Posterior vena cava (tissue), 2 donors: ENCODE data around the gene SQSTM1. TPM values are rescaled to one million over a fixed set of nuclear protein-coding genes. Genes with fewer than 3 reads are reported as not detected.
A peak's percentile ranks its signal among the peaks of the same experiment; 100 is the strongest.

Experiments
- DNase-seq: peaks from one replicate; pipeline ENCODE4 v3.0.0-alpha.2; 2020; ENCODE audit warnings: low spot score
- intact Hi-C, 2 donors: fragments of 100-400 bp; cut with DNase I; formaldehyde crosslinking; loops; one replicate each; pipeline versions ENCODE4 v1.14.1 to v1.14.2; 2022 to 2023
- total RNA-seq, 2 donors: library from RNA; stranded (reverse); fragmentation: NEBNext Ultra II Directional; extraction: Animal tissue kit (Norgen Biotek cat#: 25700); gene quantifications; one replicate each; pipeline ENCODE4 v1.2.1, GENCODE V29; 2021
- donor health status: DM: yes; HTN: yes; CAD: no.
- donor health status: DM: yes; HTN: yes; CAD: no.

The SQSTM1 gene
- total RNA-seq, 2 donors from 2014 or later: 245 to 333 TPM

DNA sequence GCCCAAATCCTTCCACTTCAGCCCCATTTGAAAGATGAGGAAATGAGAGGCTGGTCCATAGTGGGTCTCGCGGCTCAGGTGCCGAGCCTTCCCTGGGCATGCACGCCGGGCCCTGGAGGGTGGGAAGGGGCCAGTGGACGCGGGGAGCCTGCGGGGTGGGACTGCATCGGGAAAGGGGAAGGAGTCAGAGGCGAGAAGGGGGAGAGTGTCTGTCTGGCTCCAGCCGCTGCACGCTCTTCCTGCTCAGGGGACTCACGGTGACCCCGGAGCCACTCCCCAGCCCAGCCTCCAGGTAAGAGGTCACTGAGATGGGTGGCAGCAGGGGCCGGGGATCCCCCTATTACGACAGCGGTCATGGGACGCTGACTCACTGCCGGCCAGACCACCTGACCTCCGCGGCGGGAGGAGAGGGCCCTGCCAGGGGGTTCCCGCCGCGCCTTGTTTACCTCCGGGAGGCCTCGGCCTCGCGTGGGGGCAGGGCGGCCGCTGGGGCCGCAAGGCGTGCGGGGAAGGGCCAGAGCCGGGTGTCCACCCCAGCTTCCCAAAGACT lies 1.9 kb upstream of the SQSTM1 start:
- peak; percentile 97 for DNase-seq
- intact Hi-C loops: no loop called here

- intact Hi-C loops: loop anchor here in 1 of 2 donors (2.0 kb wide), 1 partner anchor 13 kb away; the partner anchor contains the start of gene MGAT4B
- peak; percentile 91 for DNase-seq
Observed at GRCh38 chr5:179819296-179820126, 1.2 kb upstream of the SQSTM1 start.

DNA sequence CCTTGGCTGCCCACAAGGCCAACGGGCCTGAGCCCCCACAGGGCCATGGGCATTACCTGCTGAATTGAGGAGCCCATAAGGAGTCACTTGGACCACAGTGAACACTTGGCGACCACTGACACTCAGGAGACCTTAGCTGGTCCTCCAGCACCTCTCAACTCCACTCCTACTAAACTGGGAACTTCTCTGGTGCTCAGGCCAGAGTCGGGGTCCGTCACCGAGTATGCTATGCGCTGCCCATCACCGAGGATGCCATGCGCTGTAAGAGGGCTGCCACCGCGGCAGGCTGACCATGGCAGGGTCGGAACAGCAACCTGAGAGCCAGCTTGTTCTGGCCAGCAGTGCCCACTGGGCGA lies 600 bp upstream of the SQSTM1 start:
- no peak for DNase-seq
- intact Hi-C loops: loop anchor here in 1 of 2 donors (2.0 kb wide), 1 partner anchor 13 kb away; the partner anchor contains the start of gene MGAT4B

GRCh38 chr5:179821298-179822058 lies 773 bp downstream of the SQSTM1 start:
- intact Hi-C loops: loop anchor here in 1 of 2 donors (2.0 kb wide), 1 partner anchor 15 kb away; the partner anchor contains the start of gene MGAT4B
- DNase-seq: peak; percentile 99

DNA sequence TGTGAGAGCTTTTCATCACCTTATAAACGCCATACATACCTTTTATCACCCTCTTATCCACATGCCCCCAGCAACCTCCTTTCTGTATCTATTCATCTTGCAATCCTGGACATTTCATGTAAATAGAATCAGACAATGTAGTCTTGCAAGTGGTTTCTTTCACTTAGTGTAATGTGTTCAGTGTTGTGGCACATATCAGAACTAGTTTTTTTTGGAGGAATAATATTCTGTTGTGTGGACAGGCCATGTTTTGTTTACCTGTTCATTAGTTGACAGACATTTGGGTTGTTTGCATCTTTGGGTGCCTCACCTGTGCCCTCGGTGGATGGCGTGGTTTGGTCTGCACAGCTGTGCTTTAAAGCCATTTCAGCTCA lies 1.3 kb downstream of the SQSTM1 start:
- no peak for DNase-seq
- intact Hi-C loops: no loop called here

DNA sequence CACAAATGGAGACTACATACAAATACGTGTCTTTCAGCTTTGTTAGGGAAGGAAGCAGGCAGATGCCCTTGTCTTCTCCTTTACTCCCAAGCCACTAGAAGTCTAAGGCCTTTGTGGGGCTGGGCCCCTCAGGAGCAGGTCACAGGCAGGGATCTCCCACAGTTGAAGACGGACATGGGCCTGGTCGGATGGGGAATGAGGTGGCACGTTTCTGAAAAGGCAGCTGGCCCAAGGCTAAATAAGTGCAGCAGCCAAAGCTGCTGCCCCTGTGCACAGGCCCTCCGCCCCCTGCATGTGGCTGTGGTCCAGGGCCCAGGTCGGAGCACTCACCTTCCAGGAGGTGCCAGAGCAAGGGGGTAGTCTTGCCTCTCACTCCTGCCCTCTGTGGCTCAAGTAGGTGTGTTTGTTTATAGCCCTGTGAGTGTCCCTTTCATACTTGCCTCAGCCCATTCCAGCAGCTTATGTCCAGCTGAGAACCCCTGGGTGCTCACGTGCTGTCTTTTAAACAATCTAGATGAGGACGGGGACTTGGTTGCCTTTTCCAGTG lies 1.8 kb downstream of the SQSTM1 start:
- intact Hi-C loops: no loop called here
- no peak for DNase-seq

DNA sequence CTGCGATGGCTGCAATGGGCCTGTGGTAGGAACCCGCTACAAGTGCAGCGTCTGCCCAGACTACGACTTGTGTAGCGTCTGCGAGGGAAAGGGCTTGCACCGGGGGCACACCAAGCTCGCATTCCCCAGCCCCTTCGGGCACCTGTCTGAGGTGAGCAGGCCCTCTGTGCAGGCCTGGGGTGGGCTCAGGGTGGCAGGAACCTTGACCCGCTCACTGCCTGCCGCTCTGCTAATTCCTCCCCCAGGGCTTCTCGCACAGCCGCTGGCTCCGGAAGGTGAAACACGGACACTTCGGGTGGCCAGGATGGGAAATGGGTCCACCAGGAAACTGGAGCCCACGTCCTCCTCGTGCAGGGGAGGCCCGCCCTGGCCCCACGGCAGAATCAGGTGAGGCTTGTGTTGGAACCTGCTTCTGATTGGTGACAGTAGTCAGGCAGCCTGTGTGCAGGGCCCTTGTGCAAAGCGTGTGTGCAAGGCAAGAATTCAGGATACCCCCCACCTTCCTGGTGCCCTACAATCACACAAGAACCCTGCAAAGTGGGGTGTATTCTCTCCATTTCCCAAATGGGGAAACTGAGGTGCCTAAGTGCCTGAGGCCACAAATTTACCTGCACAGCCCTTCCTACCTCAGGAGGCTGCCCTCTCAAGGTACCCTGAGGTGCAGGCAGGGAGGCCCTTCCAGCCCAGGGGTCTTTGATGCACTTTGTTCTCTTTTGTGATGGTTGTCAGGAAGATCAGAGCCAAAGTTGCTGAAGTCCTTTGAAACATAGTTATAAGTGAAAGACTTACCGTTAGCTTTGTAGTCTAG lies 3.4 kb downstream of the SQSTM1 start:
- intact Hi-C loops: no loop called here
- no peak for DNase-seq

DNA sequence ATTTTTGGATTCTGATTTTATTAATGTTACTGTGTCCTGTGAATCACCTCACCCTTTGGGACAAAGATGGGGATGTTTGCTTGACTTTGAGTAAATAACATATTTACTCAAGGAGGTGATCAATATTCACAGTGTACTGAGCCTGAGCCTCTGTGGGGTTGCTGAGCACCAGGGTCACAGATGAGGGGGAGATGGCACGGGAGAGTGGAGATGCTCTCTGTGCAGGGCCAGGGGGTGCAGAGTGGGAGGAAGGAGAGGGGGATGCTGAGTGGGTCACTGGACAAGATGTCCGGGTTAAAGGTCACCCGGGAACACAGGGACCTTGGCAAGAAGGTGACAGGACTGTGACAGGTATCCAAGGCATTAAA lies 4.0 kb downstream of the SQSTM1 start:
- DNase-seq: no peak
- intact Hi-C loops: no loop called here

GRCh38 chr5:179825655-179826182 lies 5.0 kb downstream of the SQSTM1 start:
- intact Hi-C loops: no loop called here
- no peak for DNase-seq

GRCh38 chr5:179827680-179828079 lies 7.0 kb downstream of the SQSTM1 start:
- DNase-seq: peak; percentile 85
- intact Hi-C loops: no loop called here

GRCh38 chr5:179828756-179829421 lies 8.2 kb downstream of the SQSTM1 start:
- intact Hi-C loops: no loop called here
- DNase-seq: peak; percentile 53

- DNase-seq: no peak
- intact Hi-C loops: no loop called here
Observed at GRCh38 chr5:179829732-179830435, 9.2 kb downstream of the SQSTM1 start.

DNA sequence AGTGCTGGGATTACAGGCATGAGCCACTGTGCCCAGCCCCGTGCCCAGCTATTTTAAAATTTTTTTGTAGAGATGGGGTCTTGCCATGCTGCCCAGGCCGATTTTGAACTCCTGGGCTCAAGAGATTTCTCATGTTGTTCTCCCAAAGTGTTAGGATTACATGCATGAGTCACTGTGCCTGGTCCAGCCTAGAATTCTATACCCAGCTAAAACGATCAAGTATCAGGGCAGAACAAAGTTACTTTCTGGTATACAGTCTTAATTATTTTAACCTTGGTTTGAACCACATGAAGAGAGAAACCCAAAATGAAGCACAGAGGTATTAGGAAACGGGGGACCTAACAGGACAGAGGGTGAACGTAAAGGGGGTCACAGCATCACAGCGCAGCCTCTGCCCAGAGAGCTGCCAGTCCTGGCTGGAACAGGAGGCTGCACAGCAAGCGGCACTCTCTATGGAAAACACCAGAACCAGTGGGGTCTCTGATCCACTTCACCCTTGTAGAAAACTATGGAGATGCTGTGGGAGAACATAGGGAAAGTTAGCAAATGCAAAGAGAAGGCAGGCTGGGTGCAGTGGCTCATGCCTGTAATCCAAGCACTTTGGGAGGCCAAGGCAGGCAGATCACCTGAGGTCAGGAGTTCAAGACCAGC lies 10.2 kb downstream of the SQSTM1 start:
- no peak for DNase-seq
- intact Hi-C loops: no loop called here

GRCh38 chr5:179832039-179832745 lies 11.5 kb downstream of the SQSTM1 start:
- intact Hi-C loops: no loop called here
- DNase-seq: peak; percentile 34

DNA sequence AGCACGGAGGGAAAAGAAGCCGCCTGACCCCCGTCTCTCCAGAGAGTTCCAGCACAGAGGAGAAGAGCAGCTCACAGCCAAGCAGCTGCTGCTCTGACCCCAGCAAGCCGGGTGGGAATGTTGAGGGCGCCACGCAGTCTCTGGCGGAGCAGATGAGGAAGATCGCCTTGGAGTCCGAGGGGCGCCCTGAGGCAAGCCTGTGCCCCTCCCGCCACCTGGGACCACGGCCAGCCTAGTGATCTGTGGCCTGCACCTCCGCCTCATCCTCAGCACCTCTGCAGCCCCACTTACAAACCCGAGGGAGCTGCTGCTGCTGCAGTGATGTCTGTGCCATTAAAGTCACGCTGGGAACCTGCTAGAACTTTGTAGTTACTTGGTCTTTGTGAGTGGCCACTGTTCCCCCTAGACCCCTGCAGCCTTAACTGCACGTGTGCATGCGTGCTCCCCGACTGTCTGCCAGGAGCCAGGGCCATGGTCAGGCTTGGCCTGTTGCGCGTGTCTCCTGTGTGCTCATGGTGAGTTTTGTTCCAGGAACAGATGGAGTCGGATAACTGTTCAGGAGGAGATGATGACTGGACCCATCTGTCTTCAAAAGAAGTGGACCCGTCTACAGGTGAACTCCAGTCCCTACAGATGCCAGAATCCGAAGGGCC lies 12.5 kb downstream of the SQSTM1 start:
- peak; percentile 70 for DNase-seq
- intact Hi-C loops: no loop called here

DNA sequence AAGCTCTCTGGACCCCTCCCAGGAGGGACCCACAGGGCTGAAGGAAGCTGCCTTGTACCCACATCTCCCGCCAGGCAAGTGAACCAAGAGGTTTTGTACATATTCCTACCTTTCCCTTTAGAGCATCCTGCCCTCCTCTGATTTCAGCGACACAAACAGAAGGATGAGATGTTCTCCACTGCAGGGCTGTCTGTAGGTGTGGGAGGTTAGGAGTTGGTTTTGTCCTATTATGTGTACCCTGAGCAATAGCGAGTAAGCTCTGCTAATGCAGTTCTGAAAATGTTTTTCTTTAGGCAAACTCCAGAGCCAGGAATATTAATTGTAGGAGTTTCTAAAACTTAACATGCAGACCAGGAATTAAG lies 13.0 kb downstream of the SQSTM1 start:
- intact Hi-C loops: no loop called here
- no peak for DNase-seq
